Cardiac muscle cell (in vitro differentiated cells and primary cell): Measurements from ENCODE around the gene UBASH3B. TPM values are rescaled to one million over a fixed set of nuclear protein-coding genes. Genes with fewer than 3 reads are reported as not detected.

Source experiments
- DNase-seq, 2 donors: peaks; one replicate each; pipeline versions ENCODE4 v3.0.0 to v3.0.0-alpha.2; 2010 to 2017; ENCODE audit warnings: low read depth in 1 of 2, low spot score in 1 of 2
- H3K27ac ChIP-seq: fragments of 200-600 bp; sonication (generic); 2 replicates; pipeline ENCODE4 v1.5.1; 2016
- H3K27me3 ChIP-seq: fragments of 200-600 bp; sonication (generic); 2 replicates; pipeline ENCODE4 v1.6.0; 2016; ENCODE audit warnings: control low read depth
- H3K36me3 ChIP-seq: fragments of 200-600 bp; sonication (generic); 2 replicates; pipeline ENCODE4 v1.5.1; 2016; ENCODE audit warnings: control low read depth
- H3K4me1 ChIP-seq: fragments of 200-600 bp; sonication (generic); 2 replicates; pipeline ENCODE4 v1.8.1; 2017; ENCODE audit warnings: low read depth, mild to moderate bottlenecking, mixed run types
- H3K4me3 ChIP-seq: fragments of 200-600 bp; sonication (generic); 2 replicates; pipeline ENCODE4 v1.5.1; 2016; ENCODE audit warnings: mild to moderate bottlenecking
- H3K9me3 ChIP-seq: fragments of 200-600 bp; sonication (generic); 2 replicates; pipeline ENCODE4 v1.5.1; 2017; ENCODE audit warnings: low read depth, mild to moderate bottlenecking, control low read depth
- CTCF ChIP-seq: IDR thresholded peaks from 2 replicates; pipeline ENCODE4 v1.5.1; 2012; ENCODE audit warnings: low read depth, mild to moderate bottlenecking, low read length
- polyA plus RNA-seq: library from polyadenylated mRNA; unstranded; fragments of >200 nt; fragmentation: Nextera tagmentation; extraction: Ambion mirVana; gene quantifications from 2 replicates; pipeline ENCODE4 v1.2.1, GENCODE V29; 2016
- total RNA-seq: library from RNA; depleted of rRNA; stranded (reverse); fragments of >200 nt; gene quantifications from 2 replicates; pipeline ENCODE4 v1.2.3, GENCODE V29; 2016

UBASH3B gene
- total and polyA plus RNA-seq, 2 experiments from 2014 or later = 2.7 TPM; not detected in 1

GRCh38 chr11:122758339-122758738 lies 102.8 kb downstream of the UBASH3B start:
- no peaks in the 10 kb centered on the region for H3K36me3 ChIP-seq
- no peaks in the 10 kb centered on the region for H3K9me3 ChIP-seq
- no peak overlapping the region for H3K27ac ChIP-seq
- no peaks in the 10 kb centered on the region for H3K27me3 ChIP-seq
- no peak for DNase-seq
- H3K4me3 ChIP-seq = no peak overlapping the region
- H3K4me1 ChIP-seq = peaks cover 10% of the 10 kb centered on the region
- no peak for TF ChIP-seq CTCF

GRCh38 chr11:122758974-122759373 lies 103.5 kb downstream of the UBASH3B start:
- no peak overlapping the region for H3K4me3 ChIP-seq
- no peaks in the 10 kb centered on the region for H3K36me3 ChIP-seq
- no peak for TF ChIP-seq CTCF
- H3K27ac ChIP-seq = no peak overlapping the region
- peaks cover 10% of the 10 kb centered on the region for H3K4me1 ChIP-seq
- peak in 1 of 2 donors; percentile 56 for DNase-seq
- no peaks in the 10 kb centered on the region for H3K27me3 ChIP-seq
- H3K9me3 ChIP-seq = no peaks in the 10 kb centered on the region

GRCh38 chr11:122763108-122763507 lies 107.6 kb downstream of the UBASH3B start:
- Histone ChIP-seq H3K4me3 (no peak overlapping the region), H3K36me3 (no peaks in the 10 kb centered on the region), H3K4me1 (no peaks in the 10 kb centered on the region), H3K27ac (no peak overlapping the region), H3K9me3 (no peaks in the 10 kb centered on the region), H3K27me3 (no peaks in the 10 kb centered on the region)
- DNase-seq = no peak
- TF ChIP-seq CTCF = no peak

GRCh38 chr11:122764371-122765090 lies 109.0 kb downstream of the UBASH3B start:
- no peaks in the 10 kb centered on the region for H3K4me1 ChIP-seq
- no peak for TF ChIP-seq CTCF
- no peak overlapping the region for H3K27ac ChIP-seq
- H3K9me3 ChIP-seq = no peaks in the 10 kb centered on the region
- no peaks in the 10 kb centered on the region for H3K36me3 ChIP-seq
- H3K27me3 ChIP-seq = no peaks in the 10 kb centered on the region
- no peak for DNase-seq
- no peak overlapping the region for H3K4me3 ChIP-seq

- Histone ChIP-seq H3K27ac (no peak overlapping the region), H3K9me3 (no peaks in the 10 kb centered on the region), H3K27me3 (no peaks in the 10 kb centered on the region), H3K4me1 (no peaks in the 10 kb centered on the region), H3K36me3 (no peaks in the 10 kb centered on the region), H3K4me3 (no peak overlapping the region)
- DNase-seq = no peak
- TF ChIP-seq CTCF = no peak
These were observed 110.1 kb downstream of the UBASH3B start for GRCh38 chr11:122765487-122766131.
